ENCODE measurements around the gene RBMS1.

Gene RBMS1

GRCh38 chr2:160486341-160486740 lies 7.3 kb downstream of the RBMS1 start:
- no peaks in the 10 kb centered on the region for H4K20me1 ChIP-seq (ENCODE audit: insufficient read depth)

GRCh38 chr2:160484859-160485520 lies 8.6 kb downstream of the RBMS1 start:
- H3K9ac ChIP-seq: no peak overlapping the region
- H2AFZ ChIP-seq (ENCODE audit: low read depth): no peak overlapping the region
- H3K4me1 ChIP-seq (ENCODE audit: low read depth, poor library complexity, severe bottlenecking): peaks cover 4% of the 10 kb centered on the region
- no peak for TF ChIP-seq CTCF (conservative IDR thresholded peaks at IDR 0.05; ENCODE audit: low read depth, low read length)
- no peak overlapping the region for H3K4me3 ChIP-seq (IDR thresholded peaks at IDR 0.05; ENCODE audit: insufficient read depth, low read depth, low read length)
- no peaks in the 10 kb centered on the region for H4K20me1 ChIP-seq (ENCODE audit: insufficient read depth)
- no peak overlapping the region for H3K27ac ChIP-seq
- no peaks in the 10 kb centered on the region for H3K27me3 ChIP-seq (ENCODE audit: insufficient read depth, low read depth)
- no peak overlapping the region for H3K4me2 ChIP-seq
- no peaks in the 10 kb centered on the region for H3K36me3 ChIP-seq (ENCODE audit: insufficient read depth)
- 0 out of 2 replicates have a peak, but pooled peaks cover 4% of the 10 kb centered on the region for H3K79me2 ChIP-seq (ENCODE audit: insufficient read depth, low read depth)

More at GRCh38 chr2:160486341-160486740, 7.3 kb downstream of the RBMS1 start:
- Histone ChIP-seq H3K4me3 (IDR thresholded peaks at IDR 0.05; ENCODE audit: insufficient read depth, low read depth, low read length) (no peak overlapping the region), H3K27me3 (ENCODE audit: insufficient read depth, low read depth) (no peaks in the 10 kb centered on the region), H3K9ac (no peak overlapping the region), H3K4me2 (no peak overlapping the region), H3K27ac (no peak overlapping the region), H3K4me1 (ENCODE audit: low read depth, poor library complexity, severe bottlenecking) (peaks cover 17% of the 10 kb centered on the region), H3K36me3 (ENCODE audit: insufficient read depth) (no peaks in the 10 kb centered on the region), H2AFZ (ENCODE audit: low read depth) (no peak overlapping the region), H3K79me2 (ENCODE audit: insufficient read depth, low read depth) (peaks cover 8% of the 10 kb centered on the region; the same call in 1 of the 2 replicates)
- TF ChIP-seq CTCF (conservative IDR thresholded peaks at IDR 0.05; ENCODE audit: low read depth, low read length): no peak

GRCh38 chr2:160482673-160483072 lies 10.9 kb downstream of the RBMS1 start:
- Histone ChIP-seq H3K4me1 (ENCODE audit: low read depth, poor library complexity, severe bottlenecking) (no peaks in the 10 kb centered on the region), H3K79me2 (ENCODE audit: insufficient read depth, low read depth) (no peaks in the 10 kb centered on the region), H3K4me2 (no peak overlapping the region)

GRCh38 chr2:160479269-160479668 lies 14.3 kb downstream of the RBMS1 start:
- H3K27me3 ChIP-seq (ENCODE audit: insufficient read depth, low read depth): no peaks in the 10 kb centered on the region
- TF ChIP-seq CTCF (conservative IDR thresholded peaks at IDR 0.05; ENCODE audit: low read depth, low read length): no peak
- H3K36me3 ChIP-seq (ENCODE audit: insufficient read depth): no peaks in the 10 kb centered on the region
- H3K9ac ChIP-seq: no peak overlapping the region
- H3K4me1 ChIP-seq (ENCODE audit: low read depth, poor library complexity, severe bottlenecking): no peaks in the 10 kb centered on the region
- H4K20me1 ChIP-seq (ENCODE audit: insufficient read depth): no peaks in the 10 kb centered on the region
- H3K79me2 ChIP-seq (ENCODE audit: insufficient read depth, low read depth): no peaks in the 10 kb centered on the region
- H3K27ac ChIP-seq: no peak overlapping the region
- no peak overlapping the region for H2AFZ ChIP-seq (ENCODE audit: low read depth)
- no peak overlapping the region for H3K4me2 ChIP-seq
- H3K4me3 ChIP-seq (IDR thresholded peaks at IDR 0.05; ENCODE audit: insufficient read depth, low read depth, low read length): no peak overlapping the region

More at GRCh38 chr2:160482673-160483072, 10.9 kb downstream of the RBMS1 start:
- no peak for TF ChIP-seq CTCF (conservative IDR thresholded peaks at IDR 0.05; ENCODE audit: low read depth, low read length)
- no peak overlapping the region for H3K9ac ChIP-seq
- H3K27me3 ChIP-seq (ENCODE audit: insufficient read depth, low read depth): no peaks in the 10 kb centered on the region
- no peak overlapping the region for H3K4me3 ChIP-seq (IDR thresholded peaks at IDR 0.05; ENCODE audit: insufficient read depth, low read depth, low read length)
- H3K27ac ChIP-seq: no peak overlapping the region
- H4K20me1 ChIP-seq (ENCODE audit: insufficient read depth): no peaks in the 10 kb centered on the region
- H2AFZ ChIP-seq (ENCODE audit: low read depth): no peak overlapping the region
- H3K36me3 ChIP-seq (ENCODE audit: insufficient read depth): no peaks in the 10 kb centered on the region
